Hepatocyte (in vitro differentiated cells): ENCODE results near the gene C1orf50.

Experiments used
- EZH2 ChIP-seq: fragments of 200-600 bp; sonication (generic); IDR thresholded peaks from 2 replicates; pipeline ENCODE4 v1.6.1; 2016; ENCODE audit warnings: antibody characterized with exemption, mild to moderate bottlenecking, borderline replicate concordance
- TF ChIP-seq, protein P1 (sequence below): fragments of 200-600 bp; sonication (generic); IDR thresholded peaks from 2 replicates; pipeline ENCODE4 v1.5.1; 2016; ENCODE audit warnings: antibody characterized with exemption, mild to moderate bottlenecking; ENCODE audit not compliant: poor library complexity

DNA sequence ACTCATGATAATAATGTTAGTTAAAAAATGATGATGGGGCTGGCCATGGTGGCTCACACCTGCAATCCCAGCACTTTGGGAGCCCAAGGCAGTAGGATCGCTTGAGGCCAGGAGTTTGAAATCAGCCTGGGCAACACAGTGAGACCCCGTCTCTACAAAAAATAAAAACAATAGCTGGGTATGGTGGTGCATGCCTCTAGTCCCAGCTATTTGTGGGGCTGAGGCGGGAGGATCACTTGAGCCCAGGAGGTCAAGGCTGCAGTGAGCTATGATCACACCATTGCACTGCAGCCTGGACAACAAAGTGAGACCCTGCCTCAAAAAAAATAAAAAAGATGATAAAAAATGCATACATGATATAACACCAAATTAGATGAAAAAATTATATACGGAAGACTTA is 5.5 kb upstream of the C1orf50 start:
- TF ChIP-seq, protein P1, sequence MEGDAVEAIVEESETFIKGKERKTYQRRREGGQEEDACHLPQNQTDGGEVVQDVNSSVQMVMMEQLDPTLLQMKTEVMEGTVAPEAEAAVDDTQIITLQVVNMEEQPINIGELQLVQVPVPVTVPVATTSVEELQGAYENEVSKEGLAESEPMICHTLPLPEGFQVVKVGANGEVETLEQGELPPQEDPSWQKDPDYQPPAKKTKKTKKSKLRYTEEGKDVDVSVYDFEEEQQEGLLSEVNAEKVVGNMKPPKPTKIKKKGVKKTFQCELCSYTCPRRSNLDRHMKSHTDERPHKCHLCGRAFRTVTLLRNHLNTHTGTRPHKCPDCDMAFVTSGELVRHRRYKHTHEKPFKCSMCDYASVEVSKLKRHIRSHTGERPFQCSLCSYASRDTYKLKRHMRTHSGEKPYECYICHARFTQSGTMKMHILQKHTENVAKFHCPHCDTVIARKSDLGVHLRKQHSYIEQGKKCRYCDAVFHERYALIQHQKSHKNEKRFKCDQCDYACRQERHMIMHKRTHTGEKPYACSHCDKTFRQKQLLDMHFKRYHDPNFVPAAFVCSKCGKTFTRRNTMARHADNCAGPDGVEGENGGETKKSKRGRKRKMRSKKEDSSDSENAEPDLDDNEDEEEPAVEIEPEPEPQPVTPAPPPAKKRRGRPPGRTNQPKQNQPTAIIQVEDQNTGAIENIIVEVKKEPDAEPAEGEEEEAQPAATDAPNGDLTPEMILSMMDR, result no peak
- TF ChIP-seq EZH2, result no peak
